ENCODE measurements around the gene GJD2. TPM values are rescaled to one million over a fixed set of nuclear protein-coding genes. Genes with fewer than 3 reads are reported as not detected.

GJD2 gene
- total and polyA plus RNA-seq, 2 experiments from 2014 or later: not detected

DNA sequence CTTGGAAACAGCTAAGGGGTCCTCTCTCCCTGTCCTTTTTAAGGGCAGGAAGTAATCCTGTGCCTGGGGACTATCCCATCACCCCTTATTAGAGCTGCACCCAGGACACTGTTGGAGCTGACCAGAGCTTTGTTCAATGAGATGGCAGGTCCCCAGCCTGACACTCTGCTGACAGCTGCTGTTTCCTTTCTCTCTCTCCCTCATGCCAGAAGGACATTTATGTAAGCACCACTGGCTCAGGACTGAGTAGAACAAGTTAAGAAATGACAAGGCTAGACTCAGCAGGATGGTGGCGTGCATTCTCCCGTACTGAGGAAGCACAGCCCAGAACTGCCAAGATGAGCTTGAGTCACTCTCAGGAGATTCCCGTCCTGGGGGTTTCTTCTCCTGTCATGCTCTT, 17.3 kb downstream of the GJD2 start:
- in situ Hi-C loops (cut with MboI): no loop called here
- peak; percentile 84 for DNase-seq
- no peak overlapping the region for H2AFZ ChIP-seq

DNA sequence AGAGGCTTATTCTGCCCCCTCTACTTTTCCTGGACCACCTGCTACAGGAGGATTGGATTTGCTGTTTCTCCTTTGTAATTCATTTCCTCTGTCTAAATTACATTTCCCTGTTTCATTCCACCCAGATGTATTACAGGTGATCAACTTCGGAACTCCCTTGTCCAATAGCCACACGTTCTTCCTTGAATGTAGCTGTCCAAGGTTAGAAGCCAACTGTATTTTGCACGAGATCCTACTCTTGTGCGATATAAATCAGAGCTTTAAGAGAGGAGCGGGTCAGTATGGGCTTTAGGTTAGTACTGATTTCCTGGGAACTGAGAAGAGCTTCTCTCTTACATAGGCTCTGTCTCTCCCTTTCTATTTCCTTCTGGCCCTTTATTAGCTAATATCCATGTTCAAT, 20.5 kb downstream of the GJD2 start:
- Histone ChIP-seq H4K20me1 (ENCODE audit: insufficient read depth) (no peaks in the 10 kb centered on the region), H3K9me2 (ENCODE audit: insufficient read depth) (no peaks in the 10 kb centered on the region), H2AFZ (no peak overlapping the region), H3F3A (ENCODE audit: insufficient read depth) (no peaks in the 10 kb centered on the region), H3K4me3 (no peak overlapping the region), H3K9me3 (ENCODE audit: low read depth) (no peaks in the 10 kb centered on the region), H3K79me2 (ENCODE audit: insufficient read depth) (no peaks in the 10 kb centered on the region), H3K27ac (no peak overlapping the region), H3K4me1 (ENCODE audit: insufficient read depth) (peaks cover 10% of the 10 kb centered on the region), H3K4me2 (ENCODE audit: unreplicated experiment) (no peak overlapping the region), H3K9ac (no peak overlapping the region), H3K36me3 (ENCODE audit: low read depth) (no peaks in the 10 kb centered on the region), H3K27me3 (replicated peaks; ENCODE audit: insufficient read depth) (0 out of 2 replicates have a peak, but pooled peaks cover 3% of the 10 kb centered on the region)
- 60 to 61% methylated on average over 5 of the region's 5 CpGs for WGBS, 2 experiments (ENCODE audit: low coverage in 1 of 2, low lambda C conversion rate in 2 of 2, missing lambda C conversion rate in 2 of 2)
- TF ChIP-seq EZH2 (IDR thresholded peaks at IDR 0.05; ENCODE audit: insufficient read depth, poor library complexity, severe bottlenecking) (no peak), EZH2phosphoT487 (IDR thresholded peaks at IDR 0.05; ENCODE audit: insufficient read depth, low read depth) (no peak)
- in situ Hi-C loops (cut with MboI): no loop called here
- DNase-seq: no peak

More for the DNA sequence above, 17.3 kb downstream of the GJD2 start:
- Histone ChIP-seq H3K9me2 (ENCODE audit: insufficient read depth) (no peaks in the 10 kb centered on the region), H3K9me3 (ENCODE audit: low read depth) (no peaks in the 10 kb centered on the region), H3K4me2 (ENCODE audit: unreplicated experiment) (peak overlapping the region; percentile 13), H3K4me1 (ENCODE audit: insufficient read depth) (peaks cover 8% of the 10 kb centered on the region; the same call in 1 of the 2 replicates), H3K79me2 (ENCODE audit: insufficient read depth) (no peaks in the 10 kb centered on the region), H3K4me3 (no peak overlapping the region), H3K27me3 (replicated peaks; ENCODE audit: insufficient read depth) (0 out of 2 replicates have a peak, but pooled peaks cover 3% of the 10 kb centered on the region), H3K9ac (no peak overlapping the region), H3K27ac (no peak overlapping the region), H3K36me3 (ENCODE audit: low read depth) (no peaks in the 10 kb centered on the region), H4K20me1 (ENCODE audit: insufficient read depth) (no peaks in the 10 kb centered on the region), H3F3A (ENCODE audit: insufficient read depth) (no peaks in the 10 kb centered on the region)
- TF ChIP-seq EZH2phosphoT487 (IDR thresholded peaks at IDR 0.05; ENCODE audit: insufficient read depth, low read depth) (no peak), EZH2 (IDR thresholded peaks at IDR 0.05; ENCODE audit: insufficient read depth, poor library complexity, severe bottlenecking) (no peak)
- WGBS, 2 experiments (ENCODE audit: low coverage in 1 of 2, low lambda C conversion rate in 2 of 2, missing lambda C conversion rate in 2 of 2): 4 to 9% methylated on average over 3 of the region's 3 CpGs

DNA sequence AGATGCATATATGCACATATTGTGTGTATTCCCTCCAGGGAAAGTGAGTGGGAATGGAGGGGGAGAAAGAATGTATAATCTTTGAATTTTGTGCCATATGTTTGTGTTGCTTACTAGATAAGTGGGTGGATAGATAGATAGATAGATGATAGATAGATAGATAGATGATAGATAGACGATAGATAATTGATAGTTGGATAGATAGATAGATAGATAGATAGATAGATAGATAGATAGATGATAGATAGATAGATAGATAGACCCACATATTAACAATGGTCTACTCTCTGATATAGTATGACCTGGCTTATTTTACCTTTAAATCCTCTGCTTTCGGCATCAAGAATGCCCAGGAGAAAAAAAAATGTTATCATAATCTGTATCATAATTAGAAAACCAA, 21.2 kb downstream of the GJD2 start:
- Histone ChIP-seq H3K9me2 (ENCODE audit: insufficient read depth) (no peaks in the 10 kb centered on the region), H3K4me3 (no peak overlapping the region), H3K4me1 (ENCODE audit: insufficient read depth) (peaks cover 17% of the 10 kb centered on the region), H3F3A (ENCODE audit: insufficient read depth) (no peaks in the 10 kb centered on the region), H3K9ac (no peak overlapping the region), H3K27me3 (replicated peaks; ENCODE audit: insufficient read depth) (no peaks in the 10 kb centered on the region), H2AFZ (no peak overlapping the region), H3K9me3 (ENCODE audit: low read depth) (no peaks in the 10 kb centered on the region), H3K4me2 (ENCODE audit: unreplicated experiment) (no peak overlapping the region), H3K36me3 (ENCODE audit: low read depth) (no peaks in the 10 kb centered on the region), H3K79me2 (ENCODE audit: insufficient read depth) (no peaks in the 10 kb centered on the region), H4K20me1 (ENCODE audit: insufficient read depth) (no peaks in the 10 kb centered on the region), H3K27ac (no peak overlapping the region)
- DNase-seq: no peak
- in situ Hi-C loops (cut with MboI): no loop called here
- 73 to 83% methylated on average over 2 of the region's 2 CpGs for WGBS, 2 experiments (ENCODE audit: low coverage in 1 of 2, low lambda C conversion rate in 2 of 2, missing lambda C conversion rate in 2 of 2)
- no peak for TF ChIP-seq EZH2phosphoT487 (IDR thresholded peaks at IDR 0.05; ENCODE audit: insufficient read depth, low read depth)
- no peak for TF ChIP-seq EZH2 (IDR thresholded peaks at IDR 0.05; ENCODE audit: insufficient read depth, poor library complexity, severe bottlenecking)

DNA sequence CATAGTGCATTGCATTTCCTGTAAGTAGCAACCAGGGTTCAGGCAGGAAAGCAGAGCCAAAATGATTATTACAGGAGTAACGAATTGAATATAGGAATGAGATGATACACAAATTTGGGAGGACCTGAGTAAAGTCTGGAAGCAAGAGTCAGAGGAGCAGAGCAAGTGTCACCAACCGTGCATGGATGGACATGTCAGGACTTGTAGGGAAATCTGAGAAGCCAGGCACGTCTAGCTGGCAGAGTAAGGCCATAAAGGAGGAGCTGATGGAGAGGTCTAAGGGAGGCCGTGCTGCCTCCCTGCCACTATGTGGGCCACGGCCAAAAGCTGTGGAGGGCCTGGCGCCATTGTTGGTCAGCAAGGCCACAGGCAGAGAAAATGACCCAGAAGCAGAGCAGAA, 22.4 kb downstream of the GJD2 start:
- Histone ChIP-seq H3K27ac (no peak overlapping the region), H3K36me3 (ENCODE audit: low read depth) (no peaks in the 10 kb centered on the region), H3K27me3 (replicated peaks; ENCODE audit: insufficient read depth) (no peaks in the 10 kb centered on the region), H2AFZ (no peak overlapping the region), H3K9ac (no peak overlapping the region), H3K4me1 (ENCODE audit: insufficient read depth) (peaks cover 16% of the 10 kb centered on the region), H4K20me1 (ENCODE audit: insufficient read depth) (no peaks in the 10 kb centered on the region), H3K9me3 (ENCODE audit: low read depth) (no peaks in the 10 kb centered on the region), H3K79me2 (ENCODE audit: insufficient read depth) (no peaks in the 10 kb centered on the region), H3K4me2 (ENCODE audit: unreplicated experiment) (no peak overlapping the region), H3K9me2 (ENCODE audit: insufficient read depth) (no peaks in the 10 kb centered on the region), H3K4me3 (no peak overlapping the region), H3F3A (ENCODE audit: insufficient read depth) (peaks cover under 1% of the 10 kb centered on the region)
- no peak for DNase-seq
- 72 to 76% methylated on average over 6 of the region's 6 CpGs for WGBS, 2 experiments (ENCODE audit: low coverage in 1 of 2, low lambda C conversion rate in 2 of 2, missing lambda C conversion rate in 2 of 2)
- in situ Hi-C loops (cut with MboI): no loop called here
- TF ChIP-seq EZH2 (IDR thresholded peaks at IDR 0.05; ENCODE audit: insufficient read depth, poor library complexity, severe bottlenecking) (no peak), EZH2phosphoT487 (IDR thresholded peaks at IDR 0.05; ENCODE audit: insufficient read depth, low read depth) (no peak)

DNA sequence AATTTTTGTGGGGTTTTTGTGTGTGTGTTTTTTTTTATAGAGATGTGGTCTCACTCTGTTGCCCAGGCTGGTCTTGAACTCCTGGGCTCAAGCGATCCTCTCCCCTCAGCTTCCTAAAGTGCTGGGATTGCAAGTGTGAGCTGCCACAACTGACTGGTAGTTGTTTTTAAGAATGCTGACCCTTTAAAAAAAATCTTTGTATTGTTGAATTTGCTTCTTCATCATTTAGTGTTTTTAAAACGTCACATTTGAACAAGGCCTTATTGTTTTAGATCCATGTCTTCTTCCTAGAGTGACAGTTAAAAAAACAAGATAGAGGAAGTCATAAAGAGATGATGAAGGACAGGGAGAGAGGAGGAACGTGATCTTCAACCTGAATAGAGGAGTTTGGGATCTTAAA, 24.1 kb downstream of the GJD2 start:
- H3K4me1 ChIP-seq (ENCODE audit: insufficient read depth): peaks cover 30% of the 10 kb centered on the region
- H3K9me2 ChIP-seq (ENCODE audit: insufficient read depth): no peaks in the 10 kb centered on the region
- no peaks in the 10 kb centered on the region for H4K20me1 ChIP-seq (ENCODE audit: insufficient read depth)
- H2AFZ ChIP-seq: no peak overlapping the region
- H3K4me2 ChIP-seq (ENCODE audit: unreplicated experiment): no peak overlapping the region
- no peaks in the 10 kb centered on the region for H3K36me3 ChIP-seq (ENCODE audit: low read depth)
- H3F3A ChIP-seq (ENCODE audit: insufficient read depth): peaks cover 18% of the 10 kb centered on the region
- DNase-seq: no peak
- no peaks in the 10 kb centered on the region for H3K79me2 ChIP-seq (ENCODE audit: insufficient read depth)
- 55 to 56% methylated on average over 3 of the region's 3 CpGs for WGBS, 2 experiments (ENCODE audit: low coverage in 1 of 2, low lambda C conversion rate in 2 of 2, missing lambda C conversion rate in 2 of 2)
- H3K9me3 ChIP-seq (ENCODE audit: low read depth): no peaks in the 10 kb centered on the region
- no peaks in the 10 kb centered on the region for H3K27me3 ChIP-seq (replicated peaks; ENCODE audit: insufficient read depth)
- no peak overlapping the region for H3K27ac ChIP-seq
- H3K9ac ChIP-seq: no peak overlapping the region
- H3K4me3 ChIP-seq: no peak overlapping the region
- in situ Hi-C loops (cut with MboI): no loop called here
- TF ChIP-seq EZH2phosphoT487 (IDR thresholded peaks at IDR 0.05; ENCODE audit: insufficient read depth, low read depth): no peak
- TF ChIP-seq EZH2 (IDR thresholded peaks at IDR 0.05; ENCODE audit: insufficient read depth, poor library complexity, severe bottlenecking): no peak

Measured in GM23248 (cell line).